Fibroblast of lung (primary cell): Measurements from ENCODE around the gene PLSCR2. TPM values are rescaled to one million over a fixed set of nuclear protein-coding genes. Genes with fewer than 3 reads are reported as not detected.

Experiments
- DNase-seq, 2 donors: peaks; one replicate each; pipeline versions ENCODE4 v3.0.0 to v3.0.0-alpha.2; 2010; ENCODE audit warnings: low read depth in 2 of 2
- H2AFZ ChIP-seq: 2 replicates; pipeline ENCODE4 v1.5.1; 2012; ENCODE audit warnings: low read length, control low read depth, inconsistent platforms
- H3K27ac ChIP-seq: 2 replicates; pipeline ENCODE4 v1.5.1; 2011; ENCODE audit warnings: low read length, control low read depth; ENCODE audit not compliant: insufficient read depth
- H3K27me3 ChIP-seq: 2 replicates; pipeline ENCODE4 v1.5.1; 2011; ENCODE audit warnings: mild to moderate bottlenecking, low read length; ENCODE audit not compliant: control insufficient read depth, insufficient read depth
- H3K36me3 ChIP-seq: 2 replicates; pipeline ENCODE4 v1.5.1; 2011; ENCODE audit warnings: low read length; ENCODE audit not compliant: control insufficient read depth, insufficient read depth
- H3K4me1 ChIP-seq: 2 replicates; pipeline ENCODE4 v1.5.1; 2011; ENCODE audit warnings: low read length; ENCODE audit not compliant: control insufficient read depth, insufficient read depth; ENCODE audit errors: extremely low read depth
- H3K4me2 ChIP-seq: 2 replicates; pipeline ENCODE4 v1.5.1; 2011; ENCODE audit warnings: low read length, control low read depth; ENCODE audit not compliant: insufficient read depth; ENCODE audit errors: extremely low read depth
- H3K4me3 ChIP-seq, 4 experiments: fragments of 200-600 bp in 1 of 4; sonication (generic) in 1 of 4; replicated peaks in 1 of 4; 2 replicates each; pipeline ENCODE4 v1.5.1; 2011 to 2016; ENCODE audit warnings: low read length in 4 of 4, low read depth in 3 of 4, mild to moderate bottlenecking in 3 of 4, control low read depth in 2 of 4, inconsistent platforms in 1 of 4, mixed read lengths in 1 of 4; ENCODE audit not compliant: insufficient read depth in 1 of 4; ENCODE audit errors: control extremely low read depth in 1 of 4
- H3K79me2 ChIP-seq: 2 replicates; pipeline ENCODE4 v1.5.1; 2012; ENCODE audit warnings: mild to moderate bottlenecking, low read length, inconsistent platforms; ENCODE audit not compliant: control insufficient read depth, insufficient read depth
- H3K9ac ChIP-seq: 2 replicates; pipeline ENCODE4 v1.5.1; 2011; ENCODE audit warnings: mild to moderate bottlenecking, low read length, control low read depth; ENCODE audit not compliant: insufficient read depth
- H3K9me3 ChIP-seq: 2 replicates; pipeline ENCODE4 v1.5.1; 2012; ENCODE audit warnings: low read depth, low read length; ENCODE audit not compliant: control insufficient read depth, insufficient read depth
- H4K20me1 ChIP-seq: 2 replicates; pipeline ENCODE4 v1.5.1; 2011; ENCODE audit warnings: low read length; ENCODE audit not compliant: control insufficient read depth, insufficient read depth; ENCODE audit errors: extremely low read depth
- EZH2 ChIP-seq: IDR thresholded peaks from 2 replicates; pipeline ENCODE4 v1.5.1; 2012; ENCODE audit warnings: low read length, control low read depth, mild to moderate bottlenecking; ENCODE audit errors: missing control alignments
- polyA plus RNA-seq, 2 donors: library from polyadenylated mRNA; depleted of rRNA in 1 of 2; stranded (reverse) in 1 of 2; unstranded in 1 of 2; fragments of >200 nt; gene quantifications; 2 replicates each; pipeline ENCODE4 v1.2.1, GENCODE V29; 2011 to 2012; ENCODE audit warnings: missing spikeins in 1 of 2
- total RNA-seq: library from RNA; depleted of rRNA; stranded (reverse); fragments of >200 nt; gene quantifications from 2 replicates; pipeline ENCODE4 v1.2.1, GENCODE V29; 2014
- TF ChIP-seq, protein P1 (sequence below), 2 donors: IDR thresholded peaks in 1 of 2; conservative IDR thresholded peaks in 1 of 2; 1 replicate in 1 of 2; 2 replicates in 1 of 2; pipeline ENCODE4 v1.5.1; 2011 to 2012; ENCODE audit warnings: low read length in 2 of 2, control low read depth in 1 of 2, inconsistent platforms in 1 of 2, low read depth in 1 of 2, mild to moderate bottlenecking in 1 of 2

PLSCR2 gene
- total and polyA plus RNA-seq, 2 donors (not counting 1 experiment from before 2014, with no cell fraction given): 0.17 TPM; not detected in 1

- no peak overlapping the region for H3K4me3 ChIP-seq
- DNase-seq: no peak
- no peak overlapping the region for H3K4me2 ChIP-seq
- no peak overlapping the region for H2AFZ ChIP-seq
- no peak overlapping the region for H3K9ac ChIP-seq
- H3K27me3 ChIP-seq: no peaks in the 10 kb centered on the region
- no peaks in the 10 kb centered on the region for H3K4me1 ChIP-seq
- H4K20me1 ChIP-seq: no peaks in the 10 kb centered on the region
- TF ChIP-seq, protein P1, sequence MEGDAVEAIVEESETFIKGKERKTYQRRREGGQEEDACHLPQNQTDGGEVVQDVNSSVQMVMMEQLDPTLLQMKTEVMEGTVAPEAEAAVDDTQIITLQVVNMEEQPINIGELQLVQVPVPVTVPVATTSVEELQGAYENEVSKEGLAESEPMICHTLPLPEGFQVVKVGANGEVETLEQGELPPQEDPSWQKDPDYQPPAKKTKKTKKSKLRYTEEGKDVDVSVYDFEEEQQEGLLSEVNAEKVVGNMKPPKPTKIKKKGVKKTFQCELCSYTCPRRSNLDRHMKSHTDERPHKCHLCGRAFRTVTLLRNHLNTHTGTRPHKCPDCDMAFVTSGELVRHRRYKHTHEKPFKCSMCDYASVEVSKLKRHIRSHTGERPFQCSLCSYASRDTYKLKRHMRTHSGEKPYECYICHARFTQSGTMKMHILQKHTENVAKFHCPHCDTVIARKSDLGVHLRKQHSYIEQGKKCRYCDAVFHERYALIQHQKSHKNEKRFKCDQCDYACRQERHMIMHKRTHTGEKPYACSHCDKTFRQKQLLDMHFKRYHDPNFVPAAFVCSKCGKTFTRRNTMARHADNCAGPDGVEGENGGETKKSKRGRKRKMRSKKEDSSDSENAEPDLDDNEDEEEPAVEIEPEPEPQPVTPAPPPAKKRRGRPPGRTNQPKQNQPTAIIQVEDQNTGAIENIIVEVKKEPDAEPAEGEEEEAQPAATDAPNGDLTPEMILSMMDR (conservative IDR thresholded peaks at IDR 0.05 in 1 of 2, IDR thresholded peaks at IDR 0.05 in 1 of 2; ENCODE audit: low read depth in 1 of 2, low read length in 2 of 2): no peak
- no peak for TF ChIP-seq EZH2
- no peak overlapping the region for H3K27ac ChIP-seq
- no peaks in the 10 kb centered on the region for H3K9me3 ChIP-seq
- H3K79me2 ChIP-seq: no peaks in the 10 kb centered on the region
- H3K36me3 ChIP-seq: no peaks in the 10 kb centered on the region
These were observed 84.6 kb downstream of the PLSCR2 start for GRCh38 chr3:146384786-146385185.

Other genes with a start within 250 kb of the PLSCR2 start
- 25.7 and 36.7 TPM in 2 replicates for gene PLSCR4, start 218.5 kb downstream of the PLSCR2 start, total RNA-seq
- gene PLSCR4, start 218.5 kb downstream of the PLSCR2 start, polyA plus RNA-seq: 27.4 and 57.6 TPM in 2 replicates
- 36.8 and 43.9 TPM in 2 replicates for gene PLSCR1, start 75.0 kb upstream of the PLSCR2 start, total RNA-seq
- 45.5 and 73.3 TPM in 2 replicates for gene PLSCR1, start 75.0 kb upstream of the PLSCR2 start, polyA plus RNA-seq
- not detected in 2 replicates for gene PLSCR5, start 135.8 kb upstream of the PLSCR2 start, total RNA-seq
- not detected in 2 replicates for gene PLSCR5, start 135.8 kb upstream of the PLSCR2 start, polyA plus RNA-seq